DOHH2 (cell line): ENCODE data around the gene IARS2.

Experiments used
- EZH2phosphoT487 ChIP-seq: fragments of 200-600 bp; sonication (generic); IDR thresholded peaks from 2 replicates; pipeline ENCODE4 v1.6.1; 2017; ENCODE audit warnings: borderline replicate concordance, mild to moderate bottlenecking, antibody characterized with exemption, low read length, moderate library complexity, mixed read lengths
- TF ChIP-seq, protein P1 (sequence below): fragments of 200-600 bp; sonication (generic); IDR thresholded peaks from one replicate; pipeline ENCODE4 v1.5.1; 2014; ENCODE audit warnings: antibody characterized with exemption, mild to moderate bottlenecking, low read depth, low read length; ENCODE audit not compliant: poor library complexity, severe bottlenecking

DNA sequence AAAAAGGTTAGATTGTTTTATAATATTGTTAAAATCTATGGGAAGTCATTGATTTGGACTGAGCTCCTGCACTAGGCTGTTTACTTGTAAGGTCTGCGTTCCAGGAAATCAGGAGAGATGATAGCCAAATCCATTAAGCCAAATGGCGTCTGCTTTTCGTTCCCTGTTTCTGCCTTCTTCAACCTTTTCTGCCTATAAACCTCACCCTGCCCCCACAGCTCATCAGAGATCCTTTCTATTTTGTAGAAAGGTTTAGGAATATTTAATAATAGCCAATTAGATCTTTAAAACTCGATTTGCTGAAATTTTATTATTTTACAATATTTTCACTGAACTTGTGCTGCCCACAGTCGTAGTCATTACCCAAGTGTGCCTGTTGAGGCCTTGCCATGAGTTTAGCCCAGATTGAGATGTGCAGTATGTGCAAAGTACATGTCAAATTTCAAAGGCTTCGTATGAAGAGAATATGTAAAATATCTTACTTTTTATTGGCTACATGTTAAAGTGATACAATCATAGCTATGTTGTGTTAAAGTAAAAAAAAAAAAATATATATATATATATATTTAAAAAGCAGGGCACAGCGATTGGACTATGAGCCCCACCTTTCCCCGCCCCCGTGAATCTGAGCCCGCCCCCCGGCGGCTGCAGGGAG is 444 bp upstream of the IARS2 start:
- TF ChIP-seq, protein P1, sequence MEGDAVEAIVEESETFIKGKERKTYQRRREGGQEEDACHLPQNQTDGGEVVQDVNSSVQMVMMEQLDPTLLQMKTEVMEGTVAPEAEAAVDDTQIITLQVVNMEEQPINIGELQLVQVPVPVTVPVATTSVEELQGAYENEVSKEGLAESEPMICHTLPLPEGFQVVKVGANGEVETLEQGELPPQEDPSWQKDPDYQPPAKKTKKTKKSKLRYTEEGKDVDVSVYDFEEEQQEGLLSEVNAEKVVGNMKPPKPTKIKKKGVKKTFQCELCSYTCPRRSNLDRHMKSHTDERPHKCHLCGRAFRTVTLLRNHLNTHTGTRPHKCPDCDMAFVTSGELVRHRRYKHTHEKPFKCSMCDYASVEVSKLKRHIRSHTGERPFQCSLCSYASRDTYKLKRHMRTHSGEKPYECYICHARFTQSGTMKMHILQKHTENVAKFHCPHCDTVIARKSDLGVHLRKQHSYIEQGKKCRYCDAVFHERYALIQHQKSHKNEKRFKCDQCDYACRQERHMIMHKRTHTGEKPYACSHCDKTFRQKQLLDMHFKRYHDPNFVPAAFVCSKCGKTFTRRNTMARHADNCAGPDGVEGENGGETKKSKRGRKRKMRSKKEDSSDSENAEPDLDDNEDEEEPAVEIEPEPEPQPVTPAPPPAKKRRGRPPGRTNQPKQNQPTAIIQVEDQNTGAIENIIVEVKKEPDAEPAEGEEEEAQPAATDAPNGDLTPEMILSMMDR: no peak
- no peak for TF ChIP-seq EZH2phosphoT487
